IMR-90 (cell line): ENCODE results near the gene ZFPM1. TPM values are rescaled to one million over a fixed set of nuclear protein-coding genes. Genes with fewer than 3 reads are reported as not detected.

ENCODE experiments used
- ATAC-seq: fragments of 200-7000 bp; cut with Tn5 transposase; 2 replicates; pipeline ENCODE4 v1.9.1; 2020; ENCODE audit warnings: low read depth, mild to moderate bottlenecking, moderate library complexity
- BruUV-seq: library from RNA; stranded (reverse); fragments of 400-500 nt; replicated peaks from 2 replicates; lab custom pipeline; 2021; lab: Mats Ljungman, UMichigan
- CTCF ChIA-PET: fragments of 300-600 bp; formaldehyde crosslinking; extraction: SDS; loops from one replicate; lab custom pipeline; 2021; ENCODE audit warnings: antibody characterized with exemption; lab: Yijun Ruan, JAX
- POLR2A ChIA-PET: fragments of 300-600 bp; sonication (Branson Sonifier 250); formaldehyde crosslinking; loops from one replicate; lab custom pipeline; 2022; ENCODE audit warnings: antibody characterized with exemption; ENCODE audit not compliant: unreplicated experiment; lab: Charles Lee
- DNase-seq: peaks from one replicate; pipeline ENCODE4 v3.0.0; 2013
- H2AFZ ChIP-seq: replicated peaks from 2 replicates; pipeline ENCODE3; 2013; ENCODE audit warnings: low read length, mild to moderate bottlenecking; ENCODE audit not compliant: poor library complexity
- H2AK5ac ChIP-seq: 2 replicates; pipeline ENCODE4 v1.6.1; 2013; ENCODE audit warnings: low read depth, low read length, inconsistent platforms
- H2AK9ac ChIP-seq: replicated peaks from 2 replicates; pipeline ENCODE3; 2013; ENCODE audit warnings: mild to moderate bottlenecking, low read depth, low read length, moderate library complexity; ENCODE audit not compliant: poor library complexity
- H2BK120ac ChIP-seq: 2 replicates; pipeline ENCODE4 v1.6.1; 2013; ENCODE audit warnings: low read depth, low read length, inconsistent platforms
- H2BK15ac ChIP-seq: 3 replicates; pipeline ENCODE4 v1.6.1; 2013; ENCODE audit warnings: low read depth, low read length, inconsistent platforms
- H2BK20ac ChIP-seq: 2 replicates; pipeline ENCODE4 v1.6.1; 2013; ENCODE audit warnings: low read depth, mild to moderate bottlenecking, inconsistent platforms, low read length, moderate library complexity
- H2BK5ac ChIP-seq: 2 replicates; pipeline ENCODE4 v1.6.1; 2013; ENCODE audit warnings: mild to moderate bottlenecking, low read depth, low read length, inconsistent platforms; ENCODE audit not compliant: poor library complexity, severe bottlenecking
- H3K14ac ChIP-seq: replicated peaks from 2 replicates; pipeline ENCODE4 v1.6.1; 2013; ENCODE audit warnings: low read depth, low read length, inconsistent platforms
- H3K18ac ChIP-seq: 2 replicates; pipeline ENCODE4 v1.6.1; 2013; ENCODE audit warnings: low read depth, low read length, control low read depth
- H3K23ac ChIP-seq: 2 replicates; pipeline ENCODE4 v1.6.1; 2013; ENCODE audit warnings: low read depth, low read length, inconsistent platforms
- H3K27ac ChIP-seq: 2 replicates; pipeline ENCODE4 v1.5.1; 2013; ENCODE audit warnings: mild to moderate bottlenecking, control low read depth, low read length; ENCODE audit not compliant: insufficient read depth
- H3K27me3 ChIP-seq: 2 replicates; pipeline ENCODE4 v1.6.1; 2013; ENCODE audit warnings: low read length; ENCODE audit not compliant: control insufficient read depth, insufficient read depth
- H3K36me3 ChIP-seq: 2 replicates; pipeline ENCODE4 v1.6.1; 2013; ENCODE audit warnings: low read length, mixed read lengths; ENCODE audit not compliant: control insufficient read depth, insufficient read depth
- H3K4ac ChIP-seq: 2 replicates; pipeline ENCODE4 v1.6.1; 2013; ENCODE audit warnings: low read depth, low read length, inconsistent platforms
- H3K4me1 ChIP-seq: 2 replicates; pipeline ENCODE4 v1.6.1; 2013; ENCODE audit warnings: low read length, mixed read lengths; ENCODE audit not compliant: control insufficient read depth, insufficient read depth
- H3K4me2 ChIP-seq: 2 replicates; pipeline ENCODE4 v1.6.1; 2013; ENCODE audit warnings: low read depth, mild to moderate bottlenecking, control low read depth, low read length, moderate library complexity
- H3K4me3 ChIP-seq: 2 replicates; pipeline ENCODE4 v1.5.1; 2013; ENCODE audit warnings: low read depth, mild to moderate bottlenecking, control low read depth, low read length, moderate library complexity; ENCODE audit not compliant: insufficient read depth
- H3K56ac ChIP-seq: 2 replicates; pipeline ENCODE4 v1.6.1; 2013; ENCODE audit warnings: low read length, inconsistent platforms; ENCODE audit not compliant: insufficient read depth; ENCODE audit errors: extremely low read depth
- H3K79me1 ChIP-seq, 2 experiments: 2 replicates each; pipeline ENCODE4 v1.6.1; 2013; ENCODE audit warnings: low read length in 2 of 2, inconsistent platforms in 1 of 2, low read depth in 1 of 2
- H3K9ac ChIP-seq: 2 replicates; pipeline ENCODE4 v1.6.1; 2013; ENCODE audit warnings: low read depth, low read length, control low read depth
- H3K9me1 ChIP-seq: 2 replicates; pipeline ENCODE4 v1.6.1; 2013; ENCODE audit warnings: low read length, inconsistent platforms; ENCODE audit not compliant: insufficient read depth
- H3K9me3 ChIP-seq: 2 replicates; pipeline ENCODE4 v1.6.1; 2013; ENCODE audit warnings: low read length; ENCODE audit not compliant: control insufficient read depth, insufficient read depth
- H4K20me1 ChIP-seq: 2 replicates; pipeline ENCODE4 v1.6.1; 2013; ENCODE audit warnings: low read length, inconsistent platforms; ENCODE audit not compliant: insufficient read depth
- H4K5ac ChIP-seq: 2 replicates; pipeline ENCODE4 v1.6.1; 2013; ENCODE audit warnings: mild to moderate bottlenecking, low read depth, low read length, control low read depth
- H4K8ac ChIP-seq, 2 experiments: 2 replicates each; pipeline ENCODE4 v1.6.1; 2013; ENCODE audit warnings: low read depth in 2 of 2, low read length in 2 of 2, control low read depth in 1 of 2, inconsistent platforms in 1 of 2
- H4K91ac ChIP-seq: 2 replicates; pipeline ENCODE4 v1.6.1; 2013; ENCODE audit warnings: low read depth, low read length, inconsistent platforms; ENCODE audit not compliant: insufficient read depth
- BHLHE40 ChIP-seq: fragments of 150-350 bp; IDR thresholded peaks from 2 replicates; pipeline ENCODE4 v1.6.1; 2016; ENCODE audit warnings: mild to moderate bottlenecking, low read depth, low read length
- MXI1 ChIP-seq: IDR thresholded peaks from 2 replicates; pipeline ENCODE4 v1.6.1; 2012; ENCODE audit warnings: low read depth, mild to moderate bottlenecking, low read length, moderate library complexity, borderline replicate concordance
- RCOR1 ChIP-seq: IDR thresholded peaks from 2 replicates; pipeline ENCODE4 v1.6.1; 2012; ENCODE audit warnings: mild to moderate bottlenecking, low read length, improper control_type of control experiment; ENCODE audit not compliant: insufficient replicate concordance
- RFX5 ChIP-seq: IDR thresholded peaks from 2 replicates; pipeline ENCODE4 v1.8.0; 2012; ENCODE audit warnings: low read depth, mild to moderate bottlenecking, low read length, moderate library complexity
- WGBS, 2 experiments: methylation state at CpG; one replicate each; pipeline versions ENCODE4 v1.1.5 to v1.1.7; 2013; ENCODE audit warnings: missing lambda C conversion rate in 2 of 2; ENCODE audit not compliant: insufficient read length in 1 of 2; ENCODE audit errors: extremely low coverage in 2 of 2; 5-methylcytosine and 5-hydroxymethylcytosine counted together
- dilution Hi-C: fragments of 300-500 bp; cut with HindIII; formaldehyde crosslinking; loops from one replicate; pipeline ENCODE4 v1.14.3; 2018; ENCODE audit warnings: low sequenced_read_pairs; ENCODE audit not compliant: unreplicated experiment
- in situ Hi-C: fragments of 300-500 bp; cut with MboI; formaldehyde crosslinking; loops from 3 replicates; pipeline ENCODE4 v1.14.3; 2019; ENCODE audit warnings: low sequenced_read_pairs, inconsistent platforms, mixed read lengths
- intact Hi-C: fragments of 100-400 bp; cut with micrococcal nuclease; formaldehyde crosslinking; loops from 2 replicates; pipeline ENCODE4 v1.10.0; 2022
- polyA plus RNA-seq, 3 experiments: library from polyadenylated mRNA; depleted of rRNA; stranded (reverse); fragments of >200 nt; gene quantifications; 2 replicates each; pipeline ENCODE4 v1.2.3, GENCODE V29; 2012; ENCODE audit warnings: low replicate concordance in 1 of 3
- total RNA-seq: library from RNA; depleted of rRNA; stranded (reverse); fragments of >200 nt; gene quantifications from 2 replicates; pipeline ENCODE4 v1.2.3, GENCODE V29; 2012

ZFPM1 gene
- total and polyA plus RNA-seq, 2 of the 4 experiments (the other 2 are of a cell fraction), result 0.36 to 1.1 TPM

- peaks cover 68% of the 10 kb centered on the region for H3K27me3 ChIP-seq
- WGBS, 2 experiments, result 64% methylated on average over 5 of the region's 16 CpGs; no CpG with 5 or more reads in 1 of the 2 experiments
- H3K9ac ChIP-seq, result no peak overlapping the region
- no peaks in the 10 kb centered on the region for H3K4me1 ChIP-seq
- BruUV-seq, result no TSS peak
- H2AK5ac ChIP-seq, result no peak overlapping the region
- in situ Hi-C loops (no loop called here), intact Hi-C loops (no loop called here), dilution Hi-C loops (no loop called here)
- H3K4me3 ChIP-seq, result no peak overlapping the region
- peaks cover 7% of the 10 kb centered on the region; the same call in 1 of the 2 replicates for H3K9me3 ChIP-seq
- H3K4me2 ChIP-seq, result no peak overlapping the region
- no peak overlapping the region for H3K4ac ChIP-seq
- POLR2A ChIA-PET, result no interaction called here
- ATAC-seq (no peak), DNase-seq (no peak)
- no peak overlapping the region for H4K91ac ChIP-seq
- H2BK5ac ChIP-seq, result no peak overlapping the region
- CTCF ChIA-PET, result no interaction called here
- TF ChIP-seq RFX5 (no peak), BHLHE40 (no peak), RCOR1 (no peak), MXI1 (no peak)
- H3K27ac ChIP-seq, result no peak overlapping the region
- H4K5ac ChIP-seq, result no peak overlapping the region
- H2AFZ ChIP-seq, result no peak overlapping the region
- H2BK15ac ChIP-seq, result no peak overlapping the region
- no peaks in the 10 kb centered on the region for H3K79me1 ChIP-seq
- H3K56ac ChIP-seq, result no peak overlapping the region
- H3K18ac ChIP-seq, result no peak overlapping the region
- H3K9me1 ChIP-seq, result no peaks in the 10 kb centered on the region
- H2AK9ac ChIP-seq, result no peak overlapping the region
- H3K14ac ChIP-seq, result no peak overlapping the region
- H4K8ac ChIP-seq, result no peak overlapping the region
- H2BK120ac ChIP-seq, result no peak overlapping the region
- no peak overlapping the region for H3K23ac ChIP-seq
- H4K20me1 ChIP-seq, result no peaks in the 10 kb centered on the region
- H2BK20ac ChIP-seq, result no peak overlapping the region
- no peaks in the 10 kb centered on the region for H3K36me3 ChIP-seq
Measured at GRCh38 chr16:88550246-88550661, 97.2 kb downstream of the ZFPM1 start.
